D721Med (cell line): ENCODE measurements around the gene WNT2B.

Experiments
- DNase-seq: peaks from one replicate; pipeline ENCODE4 v3.0.0; 2011; ENCODE audit warnings: low spot score; ENCODE audit not compliant: insufficient read length
- FAIRE-seq: peaks from 2 replicates; lab custom pipeline; 2011; peaks lifted over from hg19 to GRCh38; lab: Jason Lieb, UNC
- TF ChIP-seq, protein P1 (sequence below): IDR thresholded peaks from 2 replicates; pipeline ENCODE4 v1.5.1; 2012; ENCODE audit warnings: mild to moderate bottlenecking, control low read depth; ENCODE audit not compliant: insufficient read depth; ENCODE audit errors: missing control alignments

WNT2B gene

DNA sequence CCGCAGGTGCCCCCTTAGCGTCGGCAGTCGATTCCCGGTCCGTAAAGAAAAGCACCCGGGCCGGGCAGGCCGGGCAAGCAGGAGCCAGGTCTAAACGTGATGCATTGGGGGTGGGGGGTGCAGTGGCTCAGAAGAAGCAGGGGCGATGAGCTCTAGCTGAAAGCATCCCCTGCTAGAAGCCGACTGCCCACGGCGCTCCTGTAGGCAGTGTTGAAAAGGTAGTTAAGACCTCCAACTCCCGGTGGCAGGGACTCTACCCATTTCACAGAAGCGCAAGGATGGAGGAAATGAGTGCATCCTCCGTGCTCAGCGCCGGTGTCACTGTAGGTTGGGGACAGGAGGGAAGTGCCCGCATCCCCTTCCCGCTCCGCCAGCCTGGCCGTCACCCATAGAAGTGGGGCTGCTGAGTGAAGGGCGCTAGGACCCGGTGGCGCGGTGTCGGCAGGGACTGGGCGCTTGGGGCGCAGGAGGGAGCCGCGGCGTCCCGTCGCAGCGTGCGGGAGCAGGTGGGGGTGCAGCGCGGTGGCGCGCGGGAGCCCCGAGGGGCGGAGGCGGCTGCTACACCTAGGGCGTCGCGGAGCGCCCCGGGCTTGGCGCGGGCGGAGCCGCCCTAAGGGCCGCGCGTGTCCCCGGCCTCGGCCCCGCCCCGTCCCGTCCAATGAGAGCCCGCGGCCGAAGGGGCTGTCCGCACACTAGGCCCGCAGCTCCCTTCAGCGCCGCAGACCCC, at the start of gene WNT2B:
Gene WNT2B (plus strand): TSS at position 688 of the 727 bp plus-strand sequence. CDS start 298 bp downstream, outside the sequence.
- DNase-seq (peak; percentile 59), FAIRE-seq (no peak)
- TF ChIP-seq, protein P1, sequence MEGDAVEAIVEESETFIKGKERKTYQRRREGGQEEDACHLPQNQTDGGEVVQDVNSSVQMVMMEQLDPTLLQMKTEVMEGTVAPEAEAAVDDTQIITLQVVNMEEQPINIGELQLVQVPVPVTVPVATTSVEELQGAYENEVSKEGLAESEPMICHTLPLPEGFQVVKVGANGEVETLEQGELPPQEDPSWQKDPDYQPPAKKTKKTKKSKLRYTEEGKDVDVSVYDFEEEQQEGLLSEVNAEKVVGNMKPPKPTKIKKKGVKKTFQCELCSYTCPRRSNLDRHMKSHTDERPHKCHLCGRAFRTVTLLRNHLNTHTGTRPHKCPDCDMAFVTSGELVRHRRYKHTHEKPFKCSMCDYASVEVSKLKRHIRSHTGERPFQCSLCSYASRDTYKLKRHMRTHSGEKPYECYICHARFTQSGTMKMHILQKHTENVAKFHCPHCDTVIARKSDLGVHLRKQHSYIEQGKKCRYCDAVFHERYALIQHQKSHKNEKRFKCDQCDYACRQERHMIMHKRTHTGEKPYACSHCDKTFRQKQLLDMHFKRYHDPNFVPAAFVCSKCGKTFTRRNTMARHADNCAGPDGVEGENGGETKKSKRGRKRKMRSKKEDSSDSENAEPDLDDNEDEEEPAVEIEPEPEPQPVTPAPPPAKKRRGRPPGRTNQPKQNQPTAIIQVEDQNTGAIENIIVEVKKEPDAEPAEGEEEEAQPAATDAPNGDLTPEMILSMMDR = no peak

GRCh38 chr1:112460615-112461014, 48.1 kb upstream of the WNT2B start:
- DNase-seq = no peak
- TF ChIP-seq, protein P1 = no peak
- no peak for FAIRE-seq

- DNase-seq (no peak), FAIRE-seq (no peak)
- TF ChIP-seq, protein P1 = no peak
These were observed 47.4 kb upstream of the WNT2B start for GRCh38 chr1:112461200-112461871.

- no peak for FAIRE-seq
- TF ChIP-seq, protein P1 = no peak
- DNase-seq = no peak
These were observed 45.8 kb upstream of the WNT2B start for GRCh38 chr1:112462953-112463279.

- no peak for FAIRE-seq
- DNase-seq = no peak
- TF ChIP-seq, protein P1 = no peak
These were observed 44.3 kb upstream of the WNT2B start for GRCh38 chr1:112464501-112464900.

DNA sequence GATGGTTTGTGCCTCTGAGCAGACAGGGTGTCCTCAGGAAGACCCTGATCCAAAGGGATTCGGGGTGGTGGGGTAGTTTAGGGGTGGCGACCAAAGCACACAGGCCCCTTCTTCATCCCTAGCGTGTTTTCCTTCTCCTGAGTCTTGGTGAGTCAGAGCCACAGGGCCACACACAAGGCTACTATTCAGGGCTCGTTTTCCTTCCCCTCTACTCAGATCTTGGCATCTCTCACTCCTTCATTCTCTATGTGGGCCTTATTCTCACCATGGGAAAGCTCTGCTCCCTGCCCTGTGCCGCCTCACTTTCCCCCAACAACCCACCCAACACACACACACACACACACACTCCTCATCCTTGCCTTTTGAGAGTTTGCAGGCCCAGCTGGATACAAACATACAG, 43.6 kb upstream of the WNT2B start:
- DNase-seq (no peak), FAIRE-seq (no peak)
- TF ChIP-seq, protein P1 = no peak
